ENCODE data around the gene CSTB.
A peak's percentile ranks its signal among the peaks of the same experiment; 100 is the strongest.

GRCh38 chr21:43816611-43817071 is 40.5 kb upstream of the CSTB start:
- TF ChIP-seq CTCF (IDR thresholded peaks at IDR 0.05; ENCODE audit: low read length) (peak; percentile 22; the same call in 1 of the 2 replicates), EZH2 (optimal IDR thresholded peaks at IDR 0.05; ENCODE audit: low read depth, low read length) (no peak), EZH2phosphoT487 (IDR thresholded peaks at IDR 0.05; ENCODE audit: low read length) (no peak)

Measured in MM.1S (cell line).